ENCODE measurements around the gene ZP4. TPM values are rescaled to one million over a fixed set of nuclear protein-coding genes. Genes with fewer than 3 reads are reported as not detected.

The ZP4 gene
- total RNA-seq, 1 experiment from 2014 or later: not detected

DNA sequence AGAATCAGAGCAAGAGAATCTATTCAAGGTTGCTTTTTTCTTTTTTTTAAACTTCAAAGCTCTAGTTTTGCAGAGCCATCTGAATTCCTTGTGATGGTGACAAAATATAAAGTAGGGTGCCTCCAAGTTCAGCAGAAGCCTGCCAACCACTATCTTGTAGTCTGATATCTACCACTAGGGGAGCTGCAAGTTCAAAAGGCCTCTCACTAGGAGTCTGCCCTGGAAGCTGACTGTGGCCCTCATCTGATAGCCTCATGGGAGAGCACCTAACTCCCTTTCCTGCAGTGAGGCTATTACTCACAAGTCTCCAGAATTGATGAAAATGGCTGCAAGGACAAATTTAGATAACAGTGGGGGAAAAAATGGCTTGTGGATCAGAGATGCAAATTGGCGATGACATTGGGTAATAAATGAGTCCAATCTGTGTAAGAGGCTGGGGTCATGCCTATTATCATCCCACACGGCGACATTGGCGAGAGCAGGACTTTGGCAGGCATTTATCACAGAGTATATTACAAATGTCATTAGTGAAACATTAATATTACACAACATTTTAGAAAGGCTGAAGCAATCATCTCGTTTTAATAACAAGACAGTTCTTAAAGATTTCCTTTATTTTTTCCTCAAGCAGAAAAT, 10.7 kb upstream of the ZP4 start:
- H3K27ac ChIP-seq (ENCODE audit: low read depth, low read length, poor library complexity, severe bottlenecking): no peak overlapping the region
- DNase-seq (ENCODE audit: low spot score): peak; percentile 11
- no peak overlapping the region for H3K4me3 ChIP-seq (ENCODE audit: low read depth, low read length, poor library complexity, severe bottlenecking)
- no peaks in the 10 kb centered on the region for H3K4me1 ChIP-seq (ENCODE audit: insufficient read depth, low read length, poor library complexity, severe bottlenecking)
- BruUV-seq (replicated peaks): no TSS peak
- H3K9me3 ChIP-seq (ENCODE audit: low read depth, low read length, poor library complexity, severe bottlenecking): no peaks in the 10 kb centered on the region
- no peak for TF ChIP-seq EZH2 (IDR thresholded peaks at IDR 0.05; ENCODE audit: borderline replicate concordance, low read depth, low read length, poor library complexity, severe bottlenecking)
- TF ChIP-seq, protein P1, sequence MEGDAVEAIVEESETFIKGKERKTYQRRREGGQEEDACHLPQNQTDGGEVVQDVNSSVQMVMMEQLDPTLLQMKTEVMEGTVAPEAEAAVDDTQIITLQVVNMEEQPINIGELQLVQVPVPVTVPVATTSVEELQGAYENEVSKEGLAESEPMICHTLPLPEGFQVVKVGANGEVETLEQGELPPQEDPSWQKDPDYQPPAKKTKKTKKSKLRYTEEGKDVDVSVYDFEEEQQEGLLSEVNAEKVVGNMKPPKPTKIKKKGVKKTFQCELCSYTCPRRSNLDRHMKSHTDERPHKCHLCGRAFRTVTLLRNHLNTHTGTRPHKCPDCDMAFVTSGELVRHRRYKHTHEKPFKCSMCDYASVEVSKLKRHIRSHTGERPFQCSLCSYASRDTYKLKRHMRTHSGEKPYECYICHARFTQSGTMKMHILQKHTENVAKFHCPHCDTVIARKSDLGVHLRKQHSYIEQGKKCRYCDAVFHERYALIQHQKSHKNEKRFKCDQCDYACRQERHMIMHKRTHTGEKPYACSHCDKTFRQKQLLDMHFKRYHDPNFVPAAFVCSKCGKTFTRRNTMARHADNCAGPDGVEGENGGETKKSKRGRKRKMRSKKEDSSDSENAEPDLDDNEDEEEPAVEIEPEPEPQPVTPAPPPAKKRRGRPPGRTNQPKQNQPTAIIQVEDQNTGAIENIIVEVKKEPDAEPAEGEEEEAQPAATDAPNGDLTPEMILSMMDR (conservative IDR thresholded peaks at IDR 0.05; ENCODE audit: low read depth, low read length): peak; percentile 46
- intact Hi-C loops (cut with micrococcal nuclease; ENCODE audit: unreplicated experiment): no loop called here
- CTCF ChIA-PET: interaction anchor here (1.0 kb wide), 1 partner anchor 27 kb away, joined by 3 read pairs; no protein-coding TSS in a partner anchor
- no peaks in the 10 kb centered on the region for H3K36me3 ChIP-seq (ENCODE audit: insufficient read depth, low read length, poor library complexity, severe bottlenecking)
- POLR2A ChIA-PET (ENCODE audit: low non-redundant PET): no interaction called here
- H3K27me3 ChIP-seq (replicated peaks; ENCODE audit: insufficient read depth, low read depth, low read length, poor library complexity): no peaks in the 10 kb centered on the region

DNA sequence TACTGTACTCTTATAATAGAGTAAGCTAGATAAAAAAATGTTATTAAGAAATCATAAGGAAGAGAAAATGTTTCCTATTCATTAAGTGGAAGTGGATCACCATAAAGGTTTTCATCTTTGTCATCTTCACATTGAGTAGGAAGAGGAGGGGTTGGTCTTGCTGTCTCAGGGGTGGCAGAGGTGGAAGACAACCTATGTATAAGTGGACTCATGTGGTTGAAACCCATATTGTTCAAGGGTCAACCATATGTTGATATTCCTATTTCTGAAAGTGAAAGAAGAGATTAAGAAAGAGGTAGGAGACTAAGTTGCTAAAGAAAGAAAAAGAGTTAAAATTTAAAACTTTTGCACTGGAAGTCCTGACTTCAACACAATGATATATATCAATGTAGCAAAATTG, 4.9 kb upstream of the ZP4 start:
- ChIA-PET POLR2A (ENCODE audit: low non-redundant PET) (no interaction called here), CTCF (no interaction called here)
- Histone ChIP-seq H3K36me3 (ENCODE audit: insufficient read depth, low read length, poor library complexity, severe bottlenecking) (no peaks in the 10 kb centered on the region), H3K9me3 (ENCODE audit: low read depth, low read length, poor library complexity, severe bottlenecking) (no peaks in the 10 kb centered on the region), H3K27me3 (replicated peaks; ENCODE audit: insufficient read depth, low read depth, low read length, poor library complexity) (no peaks in the 10 kb centered on the region), H3K27ac (ENCODE audit: low read depth, low read length, poor library complexity, severe bottlenecking) (no peak overlapping the region), H3K4me3 (ENCODE audit: low read depth, low read length, poor library complexity, severe bottlenecking) (no peak overlapping the region), H3K4me1 (ENCODE audit: insufficient read depth, low read length, poor library complexity, severe bottlenecking) (no peaks in the 10 kb centered on the region)
- no TSS peak for BruUV-seq (replicated peaks)
- intact Hi-C loops (cut with micrococcal nuclease; ENCODE audit: unreplicated experiment): no loop called here
- TF ChIP-seq EZH2 (IDR thresholded peaks at IDR 0.05; ENCODE audit: borderline replicate concordance, low read depth, low read length, poor library complexity, severe bottlenecking): no peak
- TF ChIP-seq, protein P1 (conservative IDR thresholded peaks at IDR 0.05; ENCODE audit: low read depth, low read length): no peak
- no peak for DNase-seq (ENCODE audit: low spot score)

DNA sequence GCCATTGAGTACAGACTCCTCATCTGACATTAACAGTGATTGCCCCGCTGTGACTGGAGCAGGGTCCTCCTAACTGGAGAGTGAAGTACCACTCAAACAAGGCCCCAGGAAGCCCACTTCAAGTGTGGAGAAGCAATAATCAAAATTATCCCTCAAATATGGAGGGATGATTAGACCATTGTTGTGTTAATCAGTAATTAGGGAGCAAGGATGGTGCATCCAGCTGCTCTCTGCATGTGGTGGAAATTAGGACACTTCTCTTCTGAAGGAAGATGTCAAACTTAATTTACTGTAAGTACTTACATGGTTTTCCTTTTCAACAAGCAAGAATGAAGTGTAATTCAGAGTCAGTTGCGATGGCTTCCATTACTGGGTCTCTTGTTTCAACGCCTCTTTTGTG, 3.4 kb upstream of the ZP4 start:
- H3K27ac ChIP-seq (ENCODE audit: low read depth, low read length, poor library complexity, severe bottlenecking): no peak overlapping the region
- no peaks in the 10 kb centered on the region for H3K36me3 ChIP-seq (ENCODE audit: insufficient read depth, low read length, poor library complexity, severe bottlenecking)
- no peaks in the 10 kb centered on the region for H3K4me1 ChIP-seq (ENCODE audit: insufficient read depth, low read length, poor library complexity, severe bottlenecking)
- H3K4me3 ChIP-seq (ENCODE audit: low read depth, low read length, poor library complexity, severe bottlenecking): no peak overlapping the region
- intact Hi-C loops (cut with micrococcal nuclease; ENCODE audit: unreplicated experiment): no loop called here
- ChIA-PET CTCF (no interaction called here), POLR2A (ENCODE audit: low non-redundant PET) (no interaction called here)
- no peak for TF ChIP-seq EZH2 (IDR thresholded peaks at IDR 0.05; ENCODE audit: borderline replicate concordance, low read depth, low read length, poor library complexity, severe bottlenecking)
- TF ChIP-seq, protein P1 (conservative IDR thresholded peaks at IDR 0.05; ENCODE audit: low read depth, low read length): no peak
- DNase-seq (ENCODE audit: low spot score): peak; percentile 21
- no peaks in the 10 kb centered on the region for H3K27me3 ChIP-seq (replicated peaks; ENCODE audit: insufficient read depth, low read depth, low read length, poor library complexity)
- H3K9me3 ChIP-seq (ENCODE audit: low read depth, low read length, poor library complexity, severe bottlenecking): no peaks in the 10 kb centered on the region
- BruUV-seq (replicated peaks): no TSS peak

Measured in A673 (cell line).